SW 1271 (cell line): ENCODE data around the gene GGCX.

Experiments
- DNase-seq, 2 experiments: peaks; one replicate each; lab custom pipeline; 2025; lab: John Stamatoyannopoulos, UW

Gene GGCX

GRCh38 chr2:85541753-85542457, 19.4 kb downstream of the GGCX start:
- no peak for DNase-seq

DNA sequence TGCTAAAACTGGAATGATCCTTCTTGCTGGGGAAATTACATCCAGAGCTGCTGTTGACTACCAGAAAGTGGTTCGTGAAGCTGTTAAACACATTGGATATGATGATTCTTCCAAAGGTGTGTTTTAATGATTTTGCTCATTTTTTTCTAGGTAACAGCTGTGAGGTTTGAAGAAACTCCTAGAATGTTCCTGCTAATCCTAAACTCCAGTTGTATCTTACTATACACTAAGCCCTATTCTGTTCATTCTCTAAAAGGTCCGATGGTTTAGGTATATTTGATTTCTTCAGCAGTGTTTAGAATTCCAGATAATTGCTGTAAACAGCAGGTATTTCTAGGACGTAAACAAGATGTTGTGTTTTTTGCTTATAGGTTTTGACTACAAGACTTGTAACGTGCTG, 20.0 kb downstream of the GGCX start:
- DNase-seq = no peak

GRCh38 chr2:85540133-85540648, 21.1 kb downstream of the GGCX start:
- DNase-seq = peak in 1 of 2 experiments; percentile 45

DNA sequence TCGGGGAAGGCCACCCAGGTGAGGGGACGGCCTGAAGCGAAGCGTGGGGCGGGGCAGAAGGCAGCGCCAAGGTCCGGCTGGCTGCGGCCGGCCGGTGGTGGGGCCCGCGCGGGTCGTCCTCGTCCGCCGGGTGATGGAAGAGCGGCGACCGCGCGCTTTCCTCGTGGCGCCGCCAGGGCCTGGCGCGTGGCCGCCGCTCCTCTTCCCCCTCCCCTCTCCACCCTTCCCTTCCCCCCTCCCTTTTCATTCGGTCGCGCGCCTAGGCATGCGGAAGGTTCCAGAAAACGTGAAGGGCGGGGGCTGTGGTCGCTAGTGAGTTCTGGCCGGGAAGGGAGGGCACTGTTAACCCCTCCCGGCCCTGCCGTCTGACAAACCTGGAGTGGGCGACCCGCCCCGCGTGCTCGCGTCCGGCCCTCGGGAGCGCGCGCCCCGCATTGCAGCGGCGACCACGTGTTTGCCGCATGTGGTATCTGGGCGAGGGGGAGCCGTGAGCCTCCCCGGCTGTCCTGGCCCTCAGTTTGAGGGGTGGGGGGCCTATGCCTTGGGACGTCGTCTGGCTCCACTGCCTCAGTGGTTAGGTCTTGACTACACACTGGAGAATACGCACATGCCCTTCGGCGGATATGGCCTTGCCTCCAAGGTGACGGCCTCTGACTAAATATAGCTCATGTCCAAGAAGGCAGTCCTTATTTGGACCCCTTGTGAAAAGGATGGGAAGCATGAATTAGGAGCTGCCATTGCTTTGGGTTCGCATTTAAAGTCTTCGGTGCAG, 21.7 kb downstream of the GGCX start:
- DNase-seq = peak in 1 of 2 experiments; percentile 58

DNA sequence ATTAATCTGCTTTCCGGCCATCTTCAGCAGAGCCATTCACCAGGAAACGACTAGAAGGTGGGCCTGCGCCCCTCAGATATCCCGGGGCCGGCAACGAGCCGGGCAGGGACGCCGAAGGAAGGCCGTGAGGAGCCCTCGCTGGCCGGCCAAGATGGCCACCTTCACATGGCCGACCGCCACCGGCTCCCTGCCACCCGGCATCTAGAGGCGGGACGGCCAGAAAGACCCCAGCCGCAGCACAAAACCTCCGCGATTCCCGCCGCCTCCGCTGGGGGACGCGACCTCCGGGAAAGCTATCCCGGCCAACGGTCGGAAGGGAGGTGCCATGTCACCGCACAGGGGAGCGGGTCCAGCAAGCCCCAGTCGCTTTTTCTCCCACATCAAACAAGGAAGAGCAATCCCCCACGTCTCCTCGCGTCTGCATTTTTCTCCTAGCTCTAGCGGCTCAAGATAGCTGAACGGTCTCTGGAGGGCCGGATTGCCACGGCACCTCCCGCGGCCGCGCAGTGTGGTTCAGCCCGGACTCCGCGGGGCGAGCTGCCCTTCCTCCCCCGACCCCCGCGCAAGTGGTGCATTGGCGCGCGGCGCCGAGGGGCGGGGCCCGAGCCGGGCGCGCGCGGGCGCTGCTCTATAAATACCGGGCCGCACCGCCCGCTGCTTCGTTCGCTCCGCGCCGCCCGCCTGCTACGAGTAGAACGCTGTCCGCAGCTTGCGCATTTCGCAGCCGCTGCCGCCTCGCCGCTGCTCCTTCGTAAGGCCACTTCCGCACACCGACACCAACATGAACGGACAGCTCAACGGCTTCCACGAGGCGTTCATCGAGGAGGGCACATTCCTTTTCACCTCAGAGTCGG, 22.6 kb downstream of the GGCX start, which contains the start of gene MAT2A:
TSS of gene MAT2A (plus strand) at position 662 of the 854 bp plus-strand sequence. CDS start at position 782, 120 bp downstream.
- DNase-seq = peak; percentile 72 to 91

DNA sequence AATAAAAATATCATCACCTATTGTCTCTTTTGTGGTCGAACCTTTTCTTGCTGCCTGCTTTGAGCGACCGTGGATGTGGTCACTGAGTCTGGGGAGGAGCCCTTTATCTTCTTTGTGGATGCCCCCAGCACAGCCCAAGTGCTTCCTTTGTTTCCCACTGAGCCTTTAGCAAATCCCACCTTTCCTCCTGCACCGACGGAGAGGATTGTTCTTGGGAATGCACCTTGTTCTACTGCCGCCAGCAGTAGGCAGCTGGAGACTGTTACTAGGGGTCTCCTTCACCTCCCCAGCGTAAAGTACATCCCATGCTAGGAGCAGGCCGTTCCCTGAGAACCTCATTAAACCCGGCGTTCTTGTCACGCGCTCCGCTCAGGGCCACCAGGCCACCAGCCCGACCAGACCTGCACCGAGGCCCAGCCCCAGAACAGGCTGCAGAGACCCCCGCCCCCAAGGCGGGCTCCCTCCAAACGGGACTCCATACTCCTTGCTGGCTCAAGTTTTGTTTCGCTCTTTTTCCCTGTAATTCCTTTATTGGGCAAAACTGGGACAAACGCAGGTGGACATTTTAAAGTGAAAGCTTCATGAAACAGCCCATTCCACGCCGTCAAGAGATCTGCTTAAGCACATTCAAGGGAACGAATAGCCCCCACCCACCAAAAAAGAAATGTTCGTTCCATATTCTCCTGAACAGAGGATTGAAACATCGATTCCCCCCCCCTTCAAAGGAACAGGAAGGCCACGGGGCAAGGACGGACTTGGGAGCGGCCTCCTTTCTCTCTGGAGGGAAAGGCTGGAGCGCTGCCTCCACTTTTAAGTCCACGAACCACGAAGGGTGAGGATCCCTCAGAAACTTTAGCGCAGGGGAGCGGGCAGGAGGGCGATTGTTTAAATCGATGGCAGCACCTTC, 23.4 kb downstream of the GGCX start:
- peak in 1 of 2 experiments; percentile 42 for DNase-seq

- DNase-seq = no peak
Observed at GRCh38 chr2:85536479-85536878, 24.8 kb downstream of the GGCX start.

- no peak for DNase-seq
Observed at GRCh38 chr2:85534881-85535280, 26.4 kb downstream of the GGCX start.

DNA sequence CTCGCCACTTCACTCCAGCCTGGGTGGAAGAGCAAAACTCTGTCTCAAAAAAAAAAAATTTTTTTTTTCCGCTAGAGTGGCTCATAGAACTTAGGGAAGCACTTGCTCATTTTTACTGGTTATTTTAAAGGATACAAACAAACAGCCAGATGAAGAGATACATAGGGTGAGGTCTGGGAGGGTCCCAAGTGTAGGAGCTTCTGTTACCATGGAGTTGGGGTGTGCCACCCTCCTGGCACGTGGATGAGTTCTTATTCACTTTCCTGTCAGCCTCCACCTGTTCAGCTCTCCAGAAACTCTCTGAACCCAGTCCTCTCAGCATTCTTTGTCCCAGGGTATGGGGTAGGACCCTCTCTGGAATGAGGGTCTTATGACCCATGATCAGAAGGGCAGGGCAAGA, 27.2 kb downstream of the GGCX start:
- DNase-seq = no peak

DNA sequence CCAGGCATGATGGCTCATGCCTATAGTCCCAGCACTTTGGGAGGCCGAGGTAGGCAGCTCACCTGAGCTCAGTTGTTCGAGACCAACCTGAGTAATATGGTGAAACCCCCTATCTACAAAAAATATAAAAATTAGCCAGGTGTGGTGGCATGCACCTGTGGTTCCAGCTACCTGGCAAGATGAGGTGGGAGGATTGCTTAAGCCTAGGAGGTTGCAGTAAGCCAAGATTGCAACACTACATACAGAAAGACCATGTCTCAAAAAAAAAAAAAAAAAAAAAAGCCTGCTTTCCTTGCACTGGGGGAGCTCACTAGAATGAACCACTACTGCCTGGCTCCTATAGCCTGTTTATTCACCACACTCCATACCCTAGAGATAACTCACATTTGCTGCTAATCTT, 29.7 kb downstream of the GGCX start:
- no peak for DNase-seq

GRCh38 chr2:85529809-85530208, 31.5 kb downstream of the GGCX start:
- DNase-seq = no peak

GRCh38 chr2:85528355-85528754, 32.9 kb downstream of the GGCX start:
- no peak for DNase-seq

DNA sequence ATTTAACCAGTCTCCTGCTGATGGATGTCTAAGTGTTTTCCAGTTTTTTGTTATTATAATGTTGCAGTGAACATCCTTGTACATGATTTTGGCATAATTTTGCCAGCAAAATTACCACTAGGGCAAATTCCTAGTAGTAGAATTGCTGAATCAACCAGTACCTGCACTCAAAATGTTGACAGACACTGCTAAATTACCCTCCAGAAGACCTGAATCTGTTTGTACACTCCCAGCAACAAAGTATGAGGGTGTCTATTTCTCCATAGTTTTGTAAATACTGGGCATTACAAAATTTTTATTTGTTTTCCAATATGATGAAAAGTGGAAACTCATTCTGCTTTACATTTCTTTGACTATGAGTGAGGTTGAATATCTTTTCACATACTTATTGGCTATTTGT, 33.5 kb downstream of the GGCX start:
- no peak for DNase-seq

DNA sequence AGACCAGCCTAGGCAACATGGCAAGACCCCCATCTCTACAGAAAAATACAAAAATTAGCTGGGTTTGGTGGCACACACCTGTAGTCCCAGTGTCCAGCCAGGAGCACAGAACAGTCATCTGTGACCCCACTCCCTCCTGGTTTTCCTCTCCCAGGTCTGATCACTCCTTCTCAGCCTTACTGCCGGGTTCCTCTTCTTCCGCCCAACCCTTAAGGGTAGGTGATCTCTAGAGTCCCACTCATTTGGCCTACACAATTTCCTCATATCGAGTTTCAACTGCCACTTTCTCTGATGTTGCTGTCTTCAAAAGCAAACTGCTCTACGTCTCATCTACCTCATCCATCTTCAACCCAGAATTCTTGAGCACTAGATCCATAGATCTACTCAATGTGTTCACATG, 35.7 kb downstream of the GGCX start:
- DNase-seq = no peak

- DNase-seq = no peak
Observed at GRCh38 chr2:85525029-85525428, 36.3 kb downstream of the GGCX start.

DNA sequence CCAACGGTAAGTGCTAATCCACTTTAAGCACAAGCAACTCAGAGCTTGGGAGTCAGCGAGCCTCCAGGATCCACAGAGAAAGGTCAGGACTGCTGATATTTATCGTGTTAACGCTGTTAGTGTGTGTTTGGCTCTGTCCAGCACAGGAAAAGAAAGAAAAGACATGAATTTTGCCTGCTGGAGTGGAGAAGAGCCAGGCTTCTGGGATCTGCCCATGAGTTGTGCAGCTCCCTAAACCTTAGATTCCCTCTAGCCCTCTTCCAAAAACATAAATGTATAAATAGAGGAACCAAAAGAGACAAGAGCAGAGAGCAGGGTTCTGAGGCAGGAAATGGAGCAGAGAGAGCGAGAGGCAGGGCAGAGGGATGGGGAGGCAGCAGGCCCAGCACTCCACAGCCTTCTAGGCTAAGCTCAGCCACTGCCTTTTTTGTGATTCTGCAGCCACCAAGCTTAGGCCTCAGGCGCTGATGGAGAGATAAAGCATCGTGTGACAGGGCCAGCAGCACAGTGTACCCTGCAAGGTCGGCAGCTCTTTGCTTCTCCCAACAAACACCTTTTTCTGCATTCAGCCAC, 36.9 kb downstream of the GGCX start:
- no peak for DNase-seq

- DNase-seq = no peak
Observed at GRCh38 chr2:85523903-85524335, 37.4 kb downstream of the GGCX start.

DNA sequence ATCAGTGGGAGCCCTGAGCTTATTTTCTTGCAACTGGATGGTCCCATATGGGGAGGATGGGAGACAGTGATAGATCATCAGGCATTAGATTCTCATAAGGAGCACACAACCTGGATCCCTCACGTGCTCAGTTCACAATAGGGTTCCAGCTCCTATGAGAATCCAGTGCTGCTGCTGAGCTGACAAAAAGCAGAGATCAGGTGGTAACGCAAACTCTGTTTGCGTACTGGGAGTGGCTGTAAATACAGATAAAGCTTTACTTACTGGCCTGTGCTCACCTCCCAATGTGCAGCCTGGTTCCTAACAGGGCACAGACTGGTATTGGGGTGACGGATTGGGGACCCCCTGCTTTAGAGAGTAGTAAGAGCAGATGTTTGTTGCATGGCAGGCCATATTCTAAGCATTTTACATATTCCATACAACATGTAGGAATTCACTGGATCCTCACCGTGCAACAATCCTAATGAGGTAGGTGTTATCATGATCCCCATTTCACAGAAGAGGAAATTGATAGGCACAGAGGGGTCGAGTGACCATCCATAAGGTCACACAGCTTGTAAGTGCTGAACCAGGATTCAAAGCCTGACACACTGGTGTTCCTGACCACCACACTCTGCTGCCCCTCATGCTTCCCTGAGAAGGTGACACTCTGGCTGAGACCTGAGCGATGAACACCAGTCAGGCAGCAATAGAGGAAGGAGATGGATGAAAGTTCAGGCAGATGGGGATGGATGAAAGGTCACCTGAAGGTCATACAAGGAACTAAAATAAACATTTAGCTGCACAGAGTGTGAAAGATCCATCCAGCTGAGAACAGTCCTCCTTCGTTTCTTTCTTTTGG, 38.0 kb downstream of the GGCX start:
- DNase-seq = no peak

DNA sequence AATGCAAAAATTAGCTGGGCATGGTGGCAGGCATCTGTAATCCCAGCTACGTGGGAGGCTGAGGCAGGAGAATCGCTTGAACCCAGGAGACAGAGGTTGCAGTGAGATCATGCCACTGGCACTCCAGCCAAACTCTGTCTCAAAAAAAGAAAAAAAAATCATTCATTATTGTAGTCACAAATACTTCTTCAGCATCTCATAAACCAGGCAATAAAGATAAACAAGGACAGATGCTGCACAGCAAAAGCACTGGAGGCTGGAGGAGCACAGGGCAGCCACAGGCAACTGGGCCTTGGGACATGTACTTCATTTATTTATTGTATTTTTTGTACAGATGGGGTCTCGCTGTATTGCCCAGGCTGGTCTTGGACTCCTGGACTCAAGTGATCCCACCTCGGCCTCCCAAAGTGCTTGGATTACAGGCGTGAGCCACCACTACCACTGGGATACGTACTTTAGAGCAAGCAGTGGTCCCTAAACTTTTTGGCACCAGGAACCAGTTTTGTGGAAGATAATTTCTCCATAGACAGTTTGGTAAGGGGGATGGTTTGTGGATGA, 39.1 kb downstream of the GGCX start:
- no peak for DNase-seq
